ENCODE measurements around the gene DNAL4. TPM values are rescaled to one million over a fixed set of nuclear protein-coding genes. Genes with fewer than 3 reads are reported as not detected.
A peak's percentile ranks its signal among the peaks of the same experiment; 100 is the strongest.

DNAL4 gene
- total RNA-seq, 1 experiment from 2014 or later, result 15.6 TPM

GRCh38 chr22:38733329-38733723, 60.6 kb downstream of the DNAL4 start:
- CTCF ChIA-PET, result interaction anchor here (1.5 kb wide), 1 partner anchor 9 kb away, joined by 5 read pairs; no protein-coding TSS in a partner anchor
- no peaks in the 10 kb centered on the region for H3K4me1 Mint-ChIP-seq (ENCODE audit: low read depth, unreplicated experiment)
- peak overlapping the region; percentile 45 for H3K27ac Mint-ChIP-seq (ENCODE audit: unreplicated experiment)
- H3K36me3 Mint-ChIP-seq (ENCODE audit: insufficient read depth, unreplicated experiment), result peaks cover 68% of the 10 kb centered on the region
- intact Hi-C loops (cut with micrococcal nuclease; ENCODE audit: unreplicated experiment), result no loop called here
- no TSS peak for BruUV-seq (replicated peaks)
- TF ChIP-seq CTCF (IDR thresholded peaks at IDR 0.05; ENCODE audit: unreplicated experiment), result peak; percentile 90
- no peaks in the 10 kb centered on the region for H3K27me3 Mint-ChIP-seq (ENCODE audit: unreplicated experiment)
- no peak overlapping the region for H3K4me3 Mint-ChIP-seq (ENCODE audit: low read depth, unreplicated experiment)
- DNase-seq, result peak; percentile 61
- no peaks in the 10 kb centered on the region for H3K9me3 Mint-ChIP-seq (ENCODE audit: low read depth, unreplicated experiment)

- Mint-ChIP-seq H3K27me3 (ENCODE audit: unreplicated experiment) (no peaks in the 10 kb centered on the region), H3K27ac (ENCODE audit: unreplicated experiment) (peak overlapping the region; percentile 45), H3K36me3 (ENCODE audit: insufficient read depth, unreplicated experiment) (peaks cover 63% of the 10 kb centered on the region), H3K4me3 (ENCODE audit: low read depth, unreplicated experiment) (no peak overlapping the region), H3K4me1 (ENCODE audit: low read depth, unreplicated experiment) (no peaks in the 10 kb centered on the region), H3K9me3 (ENCODE audit: low read depth, unreplicated experiment) (no peaks in the 10 kb centered on the region)
- intact Hi-C loops (cut with micrococcal nuclease; ENCODE audit: unreplicated experiment), result no loop called here
- TF ChIP-seq CTCF (IDR thresholded peaks at IDR 0.05; ENCODE audit: unreplicated experiment), result no peak
- CTCF ChIA-PET, result interaction anchor here (0.9 kb wide), 1 partner anchor 14 kb away, joined by 3 read pairs; no protein-coding TSS in a partner anchor
- no peak for DNase-seq
- BruUV-seq (replicated peaks), result no TSS peak
These were observed 61.6 kb downstream of the DNAL4 start for GRCh38 chr22:38732251-38732815.

GRCh38 chr22:38731703-38732161, 62.2 kb downstream of the DNAL4 start:
- TF ChIP-seq CTCF (IDR thresholded peaks at IDR 0.05; ENCODE audit: unreplicated experiment), result no peak
- H3K36me3 Mint-ChIP-seq (ENCODE audit: insufficient read depth, unreplicated experiment), result peaks cover 64% of the 10 kb centered on the region
- no peaks in the 10 kb centered on the region for H3K4me1 Mint-ChIP-seq (ENCODE audit: low read depth, unreplicated experiment)
- DNase-seq, result no peak
- intact Hi-C loops (cut with micrococcal nuclease; ENCODE audit: unreplicated experiment), result no loop called here
- H3K27ac Mint-ChIP-seq (ENCODE audit: unreplicated experiment), result peak overlapping the region; percentile 20
- H3K27me3 Mint-ChIP-seq (ENCODE audit: unreplicated experiment), result no peaks in the 10 kb centered on the region
- BruUV-seq (replicated peaks), result no TSS peak
- CTCF ChIA-PET, result interaction anchor here (0.7 to 0.9 kb wide), 2 partner anchors 13 to 444 kb away, joined by 3 read pairs; no protein-coding TSS in a partner anchor
- H3K4me3 Mint-ChIP-seq (ENCODE audit: low read depth, unreplicated experiment), result no peak overlapping the region
- H3K9me3 Mint-ChIP-seq (ENCODE audit: low read depth, unreplicated experiment), result no peaks in the 10 kb centered on the region

- BruUV-seq (replicated peaks), result no TSS peak
- TF ChIP-seq CTCF (IDR thresholded peaks at IDR 0.05; ENCODE audit: unreplicated experiment), result no peak
- no peak for DNase-seq
- Mint-ChIP-seq H3K27ac (ENCODE audit: unreplicated experiment) (peak overlapping the region; percentile 45), H3K4me3 (ENCODE audit: low read depth, unreplicated experiment) (no peak overlapping the region), H3K4me1 (ENCODE audit: low read depth, unreplicated experiment) (no peaks in the 10 kb centered on the region), H3K27me3 (ENCODE audit: unreplicated experiment) (no peaks in the 10 kb centered on the region), H3K36me3 (ENCODE audit: insufficient read depth, unreplicated experiment) (peaks cover 65% of the 10 kb centered on the region), H3K9me3 (ENCODE audit: low read depth, unreplicated experiment) (no peaks in the 10 kb centered on the region)
- intact Hi-C loops (cut with micrococcal nuclease; ENCODE audit: unreplicated experiment), result no loop called here
- CTCF ChIA-PET, result interaction anchor here (0.7 kb wide), 1 partner anchor 23 kb away, joined by 3 read pairs; no protein-coding TSS in a partner anchor
These were observed 63.5 kb downstream of the DNAL4 start for GRCh38 chr22:38730411-38730871.

All from Calu3 (cell line).